PFSK-1 (cell line): ENCODE data around the gene PPM1H.

Experiments
- POLR2AphosphoS5 ChIP-seq: IDR thresholded peaks from 2 replicates; pipeline ENCODE4 v1.6.1; 2012; ENCODE audit warnings: low read depth, mild to moderate bottlenecking, control low read depth, low read length, moderate library complexity
- SIN3A ChIP-seq: IDR thresholded peaks from 2 replicates; pipeline ENCODE4 v1.6.1; 2012; ENCODE audit warnings: mild to moderate bottlenecking, low read length, moderate library complexity, borderline replicate concordance; ENCODE audit not compliant: insufficient read depth
- TAF1 ChIP-seq: IDR thresholded peaks from 2 replicates; pipeline ENCODE4 v1.6.1; 2012; ENCODE audit warnings: low read length, control low read depth, borderline replicate concordance; ENCODE audit not compliant: insufficient read depth
- TF ChIP-seq, protein P1 (sequence below), 2 experiments: IDR thresholded peaks; 2 replicates each; pipeline versions ENCODE4 v1.6.1 to v1.8.0; 2011 to 2012; ENCODE audit warnings: low read depth in 2 of 2, low read length in 2 of 2, control low read depth in 1 of 2, inconsistent platforms in 1 of 2, mild to moderate bottlenecking in 1 of 2, moderate library complexity in 1 of 2; ENCODE audit not compliant: insufficient read depth in 1 of 2

GRCh38 chr12:62772416-62772955 lies 162.5 kb downstream of the PPM1H start:
- TF ChIP-seq, protein P1, sequence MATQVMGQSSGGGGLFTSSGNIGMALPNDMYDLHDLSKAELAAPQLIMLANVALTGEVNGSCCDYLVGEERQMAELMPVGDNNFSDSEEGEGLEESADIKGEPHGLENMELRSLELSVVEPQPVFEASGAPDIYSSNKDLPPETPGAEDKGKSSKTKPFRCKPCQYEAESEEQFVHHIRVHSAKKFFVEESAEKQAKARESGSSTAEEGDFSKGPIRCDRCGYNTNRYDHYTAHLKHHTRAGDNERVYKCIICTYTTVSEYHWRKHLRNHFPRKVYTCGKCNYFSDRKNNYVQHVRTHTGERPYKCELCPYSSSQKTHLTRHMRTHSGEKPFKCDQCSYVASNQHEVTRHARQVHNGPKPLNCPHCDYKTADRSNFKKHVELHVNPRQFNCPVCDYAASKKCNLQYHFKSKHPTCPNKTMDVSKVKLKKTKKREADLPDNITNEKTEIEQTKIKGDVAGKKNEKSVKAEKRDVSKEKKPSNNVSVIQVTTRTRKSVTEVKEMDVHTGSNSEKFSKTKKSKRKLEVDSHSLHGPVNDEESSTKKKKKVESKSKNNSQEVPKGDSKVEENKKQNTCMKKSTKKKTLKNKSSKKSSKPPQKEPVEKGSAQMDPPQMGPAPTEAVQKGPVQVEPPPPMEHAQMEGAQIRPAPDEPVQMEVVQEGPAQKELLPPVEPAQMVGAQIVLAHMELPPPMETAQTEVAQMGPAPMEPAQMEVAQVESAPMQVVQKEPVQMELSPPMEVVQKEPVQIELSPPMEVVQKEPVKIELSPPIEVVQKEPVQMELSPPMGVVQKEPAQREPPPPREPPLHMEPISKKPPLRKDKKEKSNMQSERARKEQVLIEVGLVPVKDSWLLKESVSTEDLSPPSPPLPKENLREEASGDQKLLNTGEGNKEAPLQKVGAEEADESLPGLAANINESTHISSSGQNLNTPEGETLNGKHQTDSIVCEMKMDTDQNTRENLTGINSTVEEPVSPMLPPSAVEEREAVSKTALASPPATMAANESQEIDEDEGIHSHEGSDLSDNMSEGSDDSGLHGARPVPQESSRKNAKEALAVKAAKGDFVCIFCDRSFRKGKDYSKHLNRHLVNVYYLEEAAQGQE (IDR thresholded peaks at IDR 0.05; ENCODE audit: insufficient read depth in 1 of 2, low read depth in 2 of 2, low read length in 2 of 2) = no peak
- TF ChIP-seq POLR2AphosphoS5 = no peak
- TF ChIP-seq SIN3A = no peak
- no peak for TF ChIP-seq TAF1
